WTC11 (cell line): Measurements from ENCODE around the gene TRAF7. TPM values are rescaled to one million over a fixed set of nuclear protein-coding genes. Genes with fewer than 3 reads are reported as not detected.

ENCODE experiments used
- AFF4 ChIP-seq: sonication (generic); formaldehyde crosslinking; IDR thresholded peaks from 2 replicates; pipeline ENCODE4 v1.8.1; 2023; ENCODE audit warnings: mild to moderate bottlenecking, missing genetic modification reagents, borderline replicate concordance
- AR ChIP-seq: fragments of 250-450 bp; sonication (Bioruptor Pico); IDR thresholded peaks from 2 replicates; pipeline ENCODE4 v1.9.0; 2021; ENCODE audit warnings: mild to moderate bottlenecking
- ARID4B ChIP-seq: sonication (generic); formaldehyde crosslinking; IDR thresholded peaks from 2 replicates; pipeline ENCODE4 v1.8.0; 2023; ENCODE audit warnings: missing genetic modification reagents, mild to moderate bottlenecking, borderline replicate concordance
- ATF3 ChIP-seq: sonication (generic); formaldehyde crosslinking; conservative IDR thresholded peaks from 2 replicates; pipeline ENCODE4 v1.8.1; 2022; ENCODE audit warnings: mild to moderate bottlenecking, missing genetic modification reagents
- ATF6 ChIP-seq: sonication (generic); formaldehyde crosslinking; IDR thresholded peaks from 2 replicates; pipeline ENCODE4 v1.8.1; 2023; ENCODE audit warnings: mild to moderate bottlenecking, missing genetic modification reagents
- EMX1 ChIP-seq: fragments of 250-450 bp; sonication (Bioruptor Pico); IDR thresholded peaks from 2 replicates; pipeline ENCODE4 v1.8.0; 2021; ENCODE audit warnings: mild to moderate bottlenecking
- MAX ChIP-seq: sonication (generic); formaldehyde crosslinking; IDR thresholded peaks from 2 replicates; pipeline ENCODE4 v1.8.0; 2022; ENCODE audit warnings: mild to moderate bottlenecking, missing genetic modification reagents
- NFYB ChIP-seq: sonication (generic); formaldehyde crosslinking; conservative IDR thresholded peaks from 2 replicates; pipeline ENCODE4 v1.8.0; 2022; ENCODE audit warnings: low read depth, missing genetic modification reagents
- TEAD1 ChIP-seq: sonication (generic); formaldehyde crosslinking; IDR thresholded peaks from 2 replicates; pipeline ENCODE4 v1.8.0; 2022; ENCODE audit warnings: mild to moderate bottlenecking, missing genetic modification reagents
- USF1 ChIP-seq: sonication (generic); formaldehyde crosslinking; IDR thresholded peaks from 2 replicates; pipeline ENCODE4 v1.8.0; 2022; ENCODE audit warnings: mild to moderate bottlenecking, missing genetic modification reagents
- ZBTB21 ChIP-seq: sonication (generic); formaldehyde crosslinking; IDR thresholded peaks from 2 replicates; pipeline ENCODE4 v1.8.1; 2023; ENCODE audit warnings: mild to moderate bottlenecking, missing genetic modification reagents, borderline replicate concordance
- ZNF121 ChIP-seq: sonication (generic); formaldehyde crosslinking; IDR thresholded peaks from 2 replicates; pipeline ENCODE4 v1.8.0; 2023; ENCODE audit warnings: missing genetic modification reagents
- ZNF281 ChIP-seq: sonication (generic); formaldehyde crosslinking; IDR thresholded peaks from 2 replicates; pipeline ENCODE4 v1.8.0; 2023; ENCODE audit warnings: mild to moderate bottlenecking, missing genetic modification reagents
- ZNF512 ChIP-seq: sonication (generic); formaldehyde crosslinking; IDR thresholded peaks from 2 replicates; pipeline ENCODE4 v1.8.1; 2022; ENCODE audit warnings: missing genetic modification reagents, borderline replicate concordance
- total RNA-seq: library from RNA; stranded (reverse); gene quantifications from 3 replicates; pipeline ENCODE4 v1.2.3, GENCODE V29; 2021

Gene TRAF7
- total RNA-seq, 1 experiment from 2014 or later: 148 TPM

- TF ChIP-seq ARID4B (CRISPR knock-in tag): no peak
- TF ChIP-seq ZNF121 (CRISPR knock-in tag): peak; percentile 82
- TF ChIP-seq AR (CRISPR knock-in tag): 0 out of 2 replicates have a peak, but pooled peaks have one; percentile 44
- no peak for TF ChIP-seq ATF6
- peak; percentile 79; the same call in 1 of the 2 replicates for TF ChIP-seq EMX1
- no peak for TF ChIP-seq AFF4 (CRISPR knock-in tag)
- TF ChIP-seq ZNF512: no peak
- TF ChIP-seq NFYB (CRISPR knock-in tag): no peak
- TF ChIP-seq MAX: 0 out of 2 replicates have a peak, but pooled peaks have one; percentile 26
- no peak for TF ChIP-seq USF1 (CRISPR knock-in tag)
- TF ChIP-seq ZBTB21 (CRISPR knock-in tag): no peak
- TF ChIP-seq TEAD1: no peak
- no peak for TF ChIP-seq ZNF281 (CRISPR knock-in tag)
- no peak for TF ChIP-seq ATF3
These were observed 6.6 kb upstream of the TRAF7 start (continued) for GRCh38 chr16:2148714-2149629.
